Activated CD8-positive, alpha-beta memory T cell treated with anti-CD3 and anti-CD28 coated beads for 4 hours (primary cell): Measurements from ENCODE around the gene ID3.
"Not testable (repeated sequence)": the region's sequence is repeated elsewhere in the genome, so short reads cannot be mapped to it uniquely, and the experiment has no call there.

Experiments
- DNase-seq, 2 donors: peaks; one replicate each; pipeline ENCODE4 v3.0.0-alpha.2; 2020; ENCODE audit warnings: low read depth in 2 of 2

Gene ID3

DNA sequence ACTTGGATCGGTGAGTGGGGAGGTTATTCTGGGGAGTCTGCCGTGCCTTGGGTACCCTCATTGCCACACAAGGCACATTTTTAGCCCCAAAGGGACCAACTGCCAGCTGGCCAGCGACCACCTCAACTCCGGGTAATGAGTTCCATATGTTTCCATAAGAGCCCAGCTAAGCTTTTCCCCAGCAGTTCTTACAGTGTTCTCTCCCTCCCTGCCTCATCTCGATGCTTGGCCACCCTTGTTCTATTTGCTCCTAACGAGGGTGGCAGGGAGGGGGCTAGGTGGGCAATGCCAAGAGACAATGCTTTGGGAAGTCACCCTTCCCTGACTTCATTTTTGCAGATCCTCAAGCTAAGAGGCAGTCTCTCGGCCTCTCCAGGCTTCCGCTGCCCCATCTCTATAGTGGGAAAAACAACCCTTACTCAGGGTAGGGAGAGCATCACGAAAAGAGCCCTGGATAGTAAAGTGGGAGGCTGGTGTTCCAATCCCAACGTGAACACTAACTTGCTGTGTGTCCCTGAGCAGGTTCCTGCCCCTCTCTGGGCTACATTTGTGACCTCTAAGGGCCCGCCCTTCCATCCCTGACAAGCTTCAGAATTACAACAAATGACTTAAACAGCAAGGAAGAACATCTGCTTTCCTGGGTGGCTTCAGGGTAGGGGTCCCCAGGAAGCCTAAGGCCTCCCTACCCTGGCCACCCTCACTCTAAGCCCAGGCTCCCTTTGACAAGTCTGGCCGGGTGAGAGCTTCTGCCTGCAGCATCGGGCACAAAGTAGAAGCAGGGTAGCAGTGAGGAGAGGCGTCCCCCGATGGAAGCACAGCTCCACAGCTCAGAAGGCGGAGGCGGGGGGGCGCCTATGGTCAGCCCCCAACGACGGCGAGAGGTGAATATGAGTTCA lies 5.8 kb downstream of the ID3 start:
- no peak for DNase-seq

DNA sequence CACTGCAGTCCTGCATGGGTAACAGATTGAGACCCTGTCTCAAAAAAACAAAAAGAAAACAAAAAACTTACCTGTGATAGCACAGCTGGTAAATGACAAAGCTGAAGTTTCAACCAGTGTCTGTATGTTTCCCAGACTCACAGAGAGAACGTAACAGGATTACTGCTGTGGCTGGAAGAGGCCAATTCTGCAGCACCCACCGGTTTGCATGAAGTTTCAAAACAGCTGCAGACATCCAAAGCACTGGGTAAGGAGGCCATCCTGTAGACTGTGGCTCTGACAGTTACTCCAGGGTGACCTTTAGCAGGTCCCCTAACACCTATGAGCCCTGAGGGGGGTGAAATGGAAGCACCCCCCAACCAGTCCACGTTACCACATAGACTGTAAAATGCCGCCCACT lies 7.5 kb downstream of the ID3 start:
- no peak for DNase-seq

DNA sequence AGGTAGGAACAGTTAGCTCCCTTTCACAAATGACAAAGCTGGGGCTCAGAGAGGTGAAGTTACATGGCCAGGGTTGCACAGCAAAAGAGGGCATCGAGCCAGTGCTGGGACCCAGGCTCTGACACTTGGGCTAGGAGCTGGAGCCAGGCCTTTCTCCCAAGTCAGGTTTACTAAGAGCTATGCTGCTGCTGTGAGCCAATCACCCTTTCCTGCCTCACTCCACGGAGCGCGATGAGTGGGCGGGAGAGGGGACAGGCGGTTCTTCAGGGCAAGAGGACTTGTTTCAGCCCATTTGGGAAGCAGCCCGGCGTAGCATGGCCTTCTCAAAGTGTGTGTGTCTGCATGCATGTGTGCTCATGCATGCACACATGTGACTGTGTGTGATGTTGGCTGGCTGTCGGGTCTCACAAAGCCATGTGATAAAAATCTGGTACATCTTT lies 10.6 kb downstream of the ID3 start:
- DNase-seq: no peak

DNA sequence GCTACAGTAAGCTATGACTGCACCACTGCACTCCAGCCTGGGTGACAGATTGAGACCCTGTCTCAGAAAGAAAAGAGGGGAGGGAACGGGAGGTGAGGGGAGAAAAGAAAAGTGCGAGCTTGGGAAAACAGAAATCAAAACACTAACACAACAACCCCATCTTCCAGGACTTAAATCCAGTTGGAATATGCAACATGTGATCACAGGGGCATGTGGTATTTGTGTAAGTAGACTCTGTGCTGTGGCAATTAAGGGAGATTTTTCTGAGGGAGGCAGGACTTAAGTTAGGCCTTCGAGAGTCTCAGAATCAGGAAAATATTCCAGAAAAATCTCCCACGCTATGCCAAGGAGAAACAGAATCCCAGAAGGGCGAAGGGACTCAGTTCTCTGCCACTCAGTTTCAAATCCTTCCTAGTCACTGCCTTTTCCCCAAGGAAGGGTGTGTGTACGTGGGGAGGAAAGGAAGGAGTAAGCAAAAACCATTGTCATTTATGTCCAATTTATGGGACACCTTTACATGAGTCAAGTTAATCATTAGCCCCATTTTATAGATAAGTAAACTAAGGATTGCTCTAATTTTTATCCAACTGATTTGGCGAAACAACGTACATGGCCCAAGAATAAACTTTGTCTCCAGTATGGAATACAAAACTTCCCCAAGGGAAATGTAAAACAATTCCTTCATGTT lies 12.3 kb downstream of the ID3 start:
- DNase-seq: no peak

DNA sequence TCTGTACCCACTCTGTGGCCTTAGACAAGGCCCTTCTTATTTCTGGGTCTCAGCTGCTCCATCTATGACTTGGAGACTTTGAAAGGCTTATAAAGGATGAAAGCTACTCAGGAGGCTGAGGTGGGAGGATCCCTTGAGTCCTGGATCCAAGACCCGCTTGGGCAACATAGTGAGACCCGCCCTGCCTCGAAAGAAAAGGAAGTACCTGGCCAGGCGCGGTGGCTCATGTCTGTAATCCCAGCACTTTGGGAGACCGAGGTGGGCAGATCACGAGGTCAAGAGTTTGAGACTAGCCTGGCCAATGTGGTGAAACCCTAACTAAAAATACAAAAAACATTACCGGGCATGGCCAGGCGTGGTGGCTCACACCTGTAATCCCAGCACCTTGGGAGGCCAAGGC lies 13.4 kb downstream of the ID3 start:
- no peak for DNase-seq

DNA sequence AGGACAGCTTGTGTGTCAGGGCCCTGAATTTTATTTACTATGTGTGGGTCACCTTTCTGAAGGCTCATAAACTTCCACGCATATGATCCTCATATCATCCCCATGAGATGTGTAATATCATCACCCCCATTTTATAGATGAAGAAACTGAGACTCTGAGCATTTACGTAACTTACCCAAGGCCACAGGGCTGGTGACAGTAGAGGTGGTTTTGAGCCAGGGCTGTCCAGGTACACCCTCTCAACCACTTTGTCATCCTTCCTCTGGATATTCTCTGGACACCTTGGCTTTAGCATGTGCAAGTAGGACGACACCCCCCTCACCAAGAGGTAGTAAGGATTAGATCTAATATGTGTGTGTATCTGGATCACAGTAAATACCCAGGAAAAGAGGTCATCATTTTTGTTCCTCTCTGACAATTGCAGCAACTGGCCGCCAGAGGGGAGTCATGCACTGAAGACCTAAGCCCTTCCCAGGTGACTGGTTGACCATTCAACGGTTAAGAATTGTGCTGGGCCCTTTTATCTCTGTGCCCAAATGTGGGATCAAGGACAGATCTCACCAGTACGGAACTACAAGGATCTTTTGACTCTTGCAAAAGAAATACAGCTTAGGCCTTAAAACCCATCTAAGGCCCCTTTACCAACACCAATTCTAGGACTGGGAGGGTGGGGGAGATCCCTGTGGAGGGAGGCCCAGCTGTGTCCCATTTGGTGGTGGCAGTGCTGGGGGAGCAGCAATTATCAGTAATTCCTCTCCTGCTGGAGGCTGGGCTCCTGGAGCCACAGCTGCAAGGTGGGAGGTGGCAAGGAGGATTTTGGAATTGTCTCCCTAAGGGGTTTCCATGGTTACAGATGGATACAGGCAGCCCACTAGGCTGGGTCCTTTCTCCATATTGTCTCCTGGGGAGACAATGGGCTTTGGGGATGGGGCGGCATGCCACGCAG lies 14.6 kb downstream of the ID3 start:
- DNase-seq: peak in 1 of 2 donors; percentile 57

DNA sequence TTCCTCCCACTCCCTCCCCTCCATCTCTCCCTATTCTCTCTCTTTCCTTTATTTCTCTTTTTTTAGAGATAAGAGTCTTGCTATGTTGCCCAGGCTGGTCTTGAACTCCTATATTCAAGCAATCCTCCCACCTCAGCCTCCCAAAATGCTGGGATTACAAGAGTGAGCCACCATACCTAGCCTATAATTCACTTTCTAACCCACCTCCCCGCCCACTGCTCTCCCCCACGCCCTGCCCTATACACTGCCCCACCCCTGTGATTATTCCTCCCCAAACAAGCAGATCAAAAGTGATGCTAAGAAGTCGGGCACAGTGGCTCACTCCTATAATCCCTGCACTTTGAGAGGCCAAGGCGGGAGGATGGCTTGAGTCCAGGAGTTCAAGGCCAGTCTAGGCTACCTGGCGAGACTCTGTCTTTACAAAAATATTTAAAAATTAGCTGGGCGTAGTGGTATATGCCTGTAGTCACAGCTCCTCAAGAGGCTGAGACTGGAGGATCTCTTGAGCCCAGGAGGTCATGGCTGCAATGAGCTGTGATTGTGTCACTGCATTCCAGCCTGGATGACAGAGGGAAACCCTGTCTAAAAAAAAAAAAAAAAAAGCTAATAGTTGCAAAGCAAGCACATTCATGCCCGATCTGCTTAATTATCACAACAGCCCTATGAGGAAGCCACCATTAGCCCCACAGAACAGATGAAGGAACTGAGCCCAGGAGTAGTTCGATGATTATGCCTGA lies 15.4 kb downstream of the ID3 start:
- DNase-seq: no peak

DNA sequence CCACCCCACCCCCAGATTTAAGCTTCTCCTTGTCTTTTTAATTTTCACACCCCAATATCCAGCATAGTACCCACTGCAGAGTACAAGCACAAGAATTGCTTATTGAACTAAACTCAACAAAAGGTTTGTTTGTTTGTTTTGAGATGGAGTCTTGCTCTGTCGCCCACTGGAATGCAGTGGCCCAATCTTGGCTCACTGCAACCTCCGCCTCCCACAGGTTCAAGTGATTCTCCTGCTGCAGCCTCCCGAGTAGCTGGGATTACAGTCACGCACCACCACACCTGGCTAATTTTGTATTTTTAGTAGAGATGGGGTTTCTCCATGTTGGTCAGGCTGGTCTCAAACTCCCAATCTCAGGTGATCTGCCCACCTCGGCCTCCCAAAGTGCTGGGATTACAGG lies 16.4 kb downstream of the ID3 start:
- not testable (repeated sequence) for DNase-seq

DNA sequence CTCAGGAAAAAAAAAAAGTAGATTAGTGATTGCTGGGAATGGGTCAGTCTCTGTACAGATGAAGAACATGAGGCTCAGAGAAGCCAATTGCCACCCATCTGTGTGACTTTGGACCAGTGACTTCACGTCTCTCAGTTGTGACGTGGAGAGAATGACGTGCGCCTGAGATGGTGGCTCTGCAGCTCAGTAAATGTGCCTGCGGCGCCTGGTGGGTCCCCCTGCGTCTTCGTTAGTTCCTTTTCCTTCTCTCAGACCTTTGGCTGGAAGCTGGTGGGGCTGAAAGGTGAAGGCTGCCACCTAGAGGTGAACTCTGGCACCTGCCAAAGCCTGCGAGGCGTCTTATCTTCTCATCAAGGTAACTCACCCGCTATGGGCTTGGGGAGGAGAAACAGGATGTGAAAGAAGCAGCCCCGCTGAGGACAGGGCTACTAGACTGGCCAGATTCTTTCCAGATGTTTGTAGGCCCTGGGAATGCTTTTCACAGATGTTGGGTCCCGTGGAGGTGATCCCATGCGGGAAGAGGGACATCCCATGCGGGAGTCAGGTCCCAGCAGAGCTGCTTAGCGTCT lies 19.5 kb downstream of the ID3 start:
- DNase-seq: peak; percentile 80 to 84

DNA sequence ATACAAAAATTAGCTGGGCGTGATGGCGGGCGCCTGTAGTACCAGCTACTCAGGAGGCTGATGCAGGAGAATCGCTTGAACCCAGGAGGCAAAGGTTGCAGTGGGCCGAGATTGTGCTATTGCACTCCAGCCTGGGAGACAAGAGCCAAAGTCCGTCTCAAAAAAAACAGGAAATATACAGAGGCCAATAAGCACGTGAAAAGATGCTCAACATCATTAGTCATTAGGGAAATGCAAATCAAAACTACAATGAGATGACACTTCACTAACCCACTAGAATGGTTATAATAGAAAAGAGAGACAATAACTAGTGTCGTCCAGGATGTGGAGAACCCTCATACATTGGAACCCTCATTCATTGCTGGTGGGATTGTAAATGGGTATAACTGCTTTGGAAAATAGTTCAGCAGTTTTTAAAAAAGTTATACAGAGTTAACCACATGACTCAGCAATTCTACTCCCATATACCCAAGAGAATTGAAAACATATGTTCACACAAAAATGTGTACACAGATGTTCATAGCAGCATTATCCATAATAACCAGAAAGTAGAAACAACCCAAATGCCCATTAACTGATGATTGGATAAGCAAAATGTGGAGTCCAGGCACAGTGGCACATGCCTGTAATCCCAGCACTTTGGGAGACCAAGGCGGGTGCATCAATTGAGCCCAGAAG lies 21.9 kb downstream of the ID3 start:
- no peak for DNase-seq

DNA sequence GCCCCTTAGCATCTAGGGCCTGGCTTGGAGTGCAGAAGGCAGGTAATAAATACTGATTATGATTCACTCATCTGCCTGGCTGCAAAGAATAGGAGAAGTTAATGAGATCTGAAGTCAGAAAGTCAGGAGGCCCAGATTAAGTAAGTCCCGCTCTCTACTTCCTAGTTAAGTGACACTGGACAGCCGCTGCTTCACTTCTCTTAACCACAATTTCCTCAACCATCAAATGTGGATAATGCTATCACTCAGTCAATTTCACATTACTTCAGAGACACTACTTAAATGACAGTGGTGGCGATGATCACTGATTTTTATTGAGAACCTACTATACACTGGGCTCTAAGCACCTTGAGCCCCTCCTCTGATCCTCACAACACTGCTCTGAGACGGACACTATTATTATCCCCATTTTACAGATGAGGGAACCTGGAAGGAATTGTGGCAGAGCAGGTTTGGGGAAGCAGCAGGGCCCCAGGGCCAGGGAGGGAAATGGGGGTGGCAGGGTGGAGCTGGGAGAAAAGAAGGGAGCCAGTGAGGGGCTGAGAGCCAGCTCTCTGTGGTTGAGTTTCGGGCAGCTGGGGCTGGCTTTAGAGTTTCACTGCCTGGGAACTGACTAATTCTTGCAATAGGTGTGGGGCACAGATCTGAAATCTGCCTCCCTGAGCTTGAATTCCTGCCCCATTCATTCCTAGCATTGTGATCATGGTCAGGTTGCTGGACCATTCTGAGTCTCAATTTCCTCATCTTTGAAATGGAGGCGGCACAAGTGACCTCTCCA lies 25.9 kb downstream of the ID3 start:
- no peak for DNase-seq

DNA sequence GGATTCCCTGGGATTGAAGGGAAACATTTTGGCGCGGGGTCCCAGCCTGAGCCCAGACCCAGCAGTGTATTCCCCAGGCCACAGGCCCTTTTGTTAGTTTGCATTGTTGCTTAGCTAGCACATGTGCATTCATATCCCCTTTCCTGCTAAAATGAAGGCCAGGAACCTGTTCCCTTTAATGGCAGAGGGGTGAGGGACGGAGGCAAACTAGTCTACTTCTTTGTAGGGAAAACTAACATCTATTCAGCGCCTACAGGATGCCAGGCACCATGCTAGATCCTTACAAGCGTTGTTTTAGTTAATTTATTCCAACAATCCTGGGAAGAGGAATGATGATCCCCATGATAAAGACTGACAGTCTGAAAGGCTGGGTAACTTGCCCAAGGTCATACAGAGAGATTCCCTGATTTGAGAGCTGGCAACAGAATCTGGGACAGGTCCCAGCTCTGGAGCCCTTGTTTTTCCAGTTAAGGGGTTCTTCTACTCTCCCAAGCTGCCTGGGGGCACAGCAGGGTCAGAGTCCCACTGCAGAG lies 27.7 kb downstream of the ID3 start:
- no peak for DNase-seq

DNA sequence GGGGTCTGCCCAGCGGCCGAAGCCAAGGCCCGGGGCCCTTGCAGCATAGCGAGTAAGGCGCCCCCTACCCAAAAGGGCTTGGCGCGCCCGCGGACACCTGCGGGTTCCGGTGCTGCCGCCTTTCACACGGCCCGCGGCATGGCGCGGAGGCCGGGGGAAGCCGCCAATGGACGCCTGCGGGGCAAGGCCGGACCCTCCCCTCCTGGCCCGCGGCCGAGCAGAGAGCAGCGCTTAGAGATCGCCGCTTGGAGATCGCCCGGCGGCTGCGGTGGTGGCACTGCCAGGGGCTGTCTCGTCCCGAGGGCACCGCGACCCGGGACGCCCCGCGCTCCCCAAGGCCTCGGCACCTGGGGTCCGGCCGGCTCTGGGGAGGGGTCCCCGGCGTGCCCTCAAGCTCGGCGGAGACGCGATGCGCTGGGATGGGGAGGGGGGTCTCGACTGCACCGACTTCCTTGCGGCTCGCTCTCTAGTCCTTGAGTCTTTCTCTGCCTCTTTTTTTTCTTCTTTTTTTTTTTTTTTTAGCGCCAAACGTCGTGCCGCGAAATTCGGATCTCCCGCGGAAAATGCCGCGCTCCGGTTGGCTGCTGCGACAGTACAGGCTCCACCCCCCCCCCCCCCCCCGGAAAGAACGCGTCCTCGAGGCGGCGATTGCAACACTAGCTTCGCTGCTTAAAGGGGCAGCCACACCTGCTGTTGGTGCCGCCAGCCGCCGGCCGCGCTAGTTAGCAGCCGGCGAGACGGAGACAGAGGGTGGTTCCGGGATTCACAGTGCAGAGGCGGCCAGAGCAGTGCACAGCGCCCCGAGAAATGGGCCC lies 28.3 kb downstream of the ID3 start, which contains the start of gene E2F2:
Gene E2F2 (minus strand): TSS at position 487 of the 815 bp plus-strand sequence. CDS start 440 bp downstream, at position 47.
- DNase-seq: peak; percentile 55 to 60

DNA sequence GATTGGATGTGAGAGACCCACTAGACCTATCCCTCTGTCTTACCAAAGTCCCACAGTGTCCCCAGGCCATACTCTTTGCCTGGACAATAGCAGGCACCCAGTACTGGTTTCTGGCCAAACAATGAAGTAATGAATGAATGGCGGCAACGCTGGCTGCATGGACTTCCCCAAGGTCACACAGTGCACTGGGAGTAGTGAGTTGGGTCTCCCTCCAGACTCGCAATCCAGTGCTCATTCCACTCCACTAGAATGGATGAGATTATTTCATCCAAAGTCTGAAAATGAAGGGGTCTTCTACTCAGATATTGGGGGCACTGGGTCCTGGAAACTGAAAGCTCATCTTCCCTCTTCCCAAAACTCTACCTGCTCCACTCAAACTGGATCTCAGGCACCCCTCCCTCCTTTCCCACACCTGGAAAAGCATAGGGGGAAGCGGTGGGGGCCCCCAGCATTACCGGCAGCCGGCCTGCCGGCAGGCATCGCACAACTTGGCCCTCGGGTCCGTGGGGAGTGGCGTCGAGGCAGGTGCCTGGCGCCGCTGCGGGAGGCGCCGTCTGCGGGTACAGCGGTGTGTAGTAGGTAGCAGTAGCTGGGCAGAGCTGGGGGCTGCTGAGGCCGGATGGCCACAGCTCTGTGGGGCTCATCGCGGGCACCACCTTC lies 29.1 kb downstream of the ID3 start:
- no peak for DNase-seq

DNA sequence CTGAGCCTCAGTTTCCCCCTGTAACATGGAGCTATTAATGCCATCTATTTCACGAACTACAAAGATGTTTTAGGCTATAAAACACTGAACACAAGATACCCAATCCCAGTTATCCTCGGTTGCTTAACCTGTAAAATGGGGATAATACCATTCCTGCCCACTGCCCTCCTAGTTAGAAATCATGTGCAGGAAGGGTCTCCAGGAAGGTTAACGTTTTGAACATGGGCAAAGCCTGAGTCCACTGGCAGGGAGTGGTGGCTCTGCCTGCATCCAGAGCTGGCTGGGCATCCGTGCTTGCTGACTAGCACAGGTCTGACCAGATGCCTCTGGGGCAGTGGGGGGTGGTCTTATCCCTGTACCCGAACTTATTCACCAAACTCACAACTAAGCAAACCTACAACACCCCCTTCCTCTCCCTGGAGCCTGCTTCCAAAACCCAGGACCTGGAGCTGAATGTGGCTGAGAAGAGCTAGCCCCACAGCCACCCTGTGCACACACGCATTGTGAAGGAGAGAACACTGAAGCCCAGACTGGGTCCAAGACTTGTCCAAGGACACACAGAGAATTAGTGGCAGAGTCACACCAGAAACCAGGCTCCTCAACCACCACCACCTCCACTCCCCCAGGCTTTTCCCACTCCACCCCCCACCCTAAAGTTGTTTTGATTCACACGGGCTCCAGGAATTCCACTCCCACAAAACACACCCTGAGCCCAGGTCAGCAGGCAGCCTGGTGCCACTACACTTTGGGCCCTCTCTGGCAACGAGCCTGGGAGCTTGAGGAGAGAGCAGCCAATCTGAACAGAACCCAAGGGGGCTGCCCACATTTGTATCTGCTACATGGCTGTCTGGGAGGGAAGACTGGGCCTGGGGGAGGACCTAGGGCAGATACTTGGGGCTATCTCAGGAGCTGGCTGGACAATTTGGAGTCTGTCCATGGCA lies 29.9 kb downstream of the ID3 start:
- DNase-seq: no peak

DNA sequence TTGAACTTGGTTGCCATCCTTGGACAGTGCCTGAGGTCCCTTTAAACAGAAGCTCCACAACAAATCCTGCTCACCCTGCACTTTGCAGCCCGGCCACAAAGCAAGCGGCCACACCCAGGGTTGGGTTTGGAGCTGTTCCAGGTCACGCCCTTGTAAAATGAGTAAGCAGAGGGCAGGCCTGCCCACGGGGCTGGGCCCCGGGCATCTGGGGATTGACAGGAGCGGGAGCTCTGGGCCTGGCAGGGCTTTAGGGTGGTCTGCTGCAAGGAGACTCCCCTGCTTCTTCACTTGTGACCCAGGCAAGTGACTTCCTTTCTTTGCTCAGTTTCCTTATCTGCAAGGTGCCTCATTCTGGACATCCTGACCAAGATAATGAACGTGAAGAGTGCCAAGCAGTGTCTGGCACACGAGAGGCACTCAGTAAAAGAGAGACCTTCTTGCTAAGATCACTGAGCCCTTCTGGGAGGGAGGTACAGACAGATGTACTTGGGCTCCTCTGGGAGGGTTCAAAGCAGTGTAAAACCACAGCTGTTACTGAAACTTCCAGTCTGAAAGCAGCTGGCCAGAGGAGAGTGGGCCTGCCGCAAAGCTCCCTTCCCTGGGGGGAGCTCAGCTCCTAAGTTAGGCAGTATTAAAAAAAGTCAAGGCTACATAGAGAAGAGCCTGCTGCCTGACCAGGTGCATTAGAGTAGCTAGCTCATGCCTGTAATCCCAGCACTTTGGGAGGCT lies 30.9 kb downstream of the ID3 start:
- DNase-seq: peak; percentile 53 to 61
